ENCODE data around the gene FHL1. TPM values are rescaled to one million over a fixed set of nuclear protein-coding genes. Genes with fewer than 3 reads are reported as not detected.

FHL1 gene
- polyA plus RNA-seq, 1 donor, result 56.9 TPM

DNA sequence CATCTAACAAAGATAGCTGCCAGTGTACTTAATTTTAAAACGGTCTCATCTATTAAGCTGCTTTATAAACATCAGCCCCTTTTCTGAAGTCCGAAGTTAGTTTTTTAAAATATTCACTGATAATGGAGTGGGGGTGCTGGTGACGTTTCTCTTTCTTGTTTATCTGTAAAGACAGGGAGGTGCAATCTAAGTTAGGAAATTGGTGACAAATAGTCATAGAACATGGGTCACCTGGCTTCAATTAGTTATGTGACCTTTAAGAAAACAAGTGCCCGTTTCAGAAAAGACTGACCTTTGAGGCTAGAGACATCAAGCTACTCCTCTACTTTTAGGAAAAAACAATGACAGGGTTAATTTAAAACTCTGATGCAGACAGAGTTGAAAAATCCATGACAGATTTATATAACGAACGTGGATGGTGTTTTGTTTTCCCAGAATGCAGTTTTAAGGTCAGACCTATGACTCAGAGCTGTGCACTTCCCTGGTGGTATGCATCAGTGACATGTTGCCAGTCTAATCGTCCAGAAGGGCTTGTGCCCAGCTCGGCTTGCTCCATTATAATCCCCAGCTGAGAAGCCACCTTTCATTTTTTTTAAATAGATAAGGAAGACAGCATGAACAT lies 38.2 kb downstream of the FHL1 start:
- no peak for DNase-seq

GRCh38 chrX:136186023-136186413 lies 38.7 kb downstream of the FHL1 start:
- DNase-seq, result no peak

DNA sequence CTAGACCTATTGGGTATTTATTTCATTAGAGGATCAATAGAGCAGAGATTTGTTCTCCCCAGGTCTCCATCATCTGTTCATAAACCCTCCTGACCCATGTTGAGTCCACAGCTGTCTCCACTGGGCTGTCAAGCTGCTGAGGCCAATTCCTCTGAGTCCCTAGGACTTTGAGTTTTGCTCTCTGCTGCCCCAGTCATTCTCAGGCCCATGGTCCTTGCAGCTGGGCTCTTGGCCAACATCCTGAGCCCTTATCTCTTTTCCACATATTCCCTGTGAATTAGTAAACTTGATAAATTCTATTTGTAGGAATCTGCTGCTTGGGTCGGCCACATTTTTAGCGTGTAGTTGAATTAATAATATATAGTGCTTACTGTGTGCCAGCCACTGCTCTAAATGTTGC lies 41.9 kb downstream of the FHL1 start:
- DNase-seq, result no peak

DNA sequence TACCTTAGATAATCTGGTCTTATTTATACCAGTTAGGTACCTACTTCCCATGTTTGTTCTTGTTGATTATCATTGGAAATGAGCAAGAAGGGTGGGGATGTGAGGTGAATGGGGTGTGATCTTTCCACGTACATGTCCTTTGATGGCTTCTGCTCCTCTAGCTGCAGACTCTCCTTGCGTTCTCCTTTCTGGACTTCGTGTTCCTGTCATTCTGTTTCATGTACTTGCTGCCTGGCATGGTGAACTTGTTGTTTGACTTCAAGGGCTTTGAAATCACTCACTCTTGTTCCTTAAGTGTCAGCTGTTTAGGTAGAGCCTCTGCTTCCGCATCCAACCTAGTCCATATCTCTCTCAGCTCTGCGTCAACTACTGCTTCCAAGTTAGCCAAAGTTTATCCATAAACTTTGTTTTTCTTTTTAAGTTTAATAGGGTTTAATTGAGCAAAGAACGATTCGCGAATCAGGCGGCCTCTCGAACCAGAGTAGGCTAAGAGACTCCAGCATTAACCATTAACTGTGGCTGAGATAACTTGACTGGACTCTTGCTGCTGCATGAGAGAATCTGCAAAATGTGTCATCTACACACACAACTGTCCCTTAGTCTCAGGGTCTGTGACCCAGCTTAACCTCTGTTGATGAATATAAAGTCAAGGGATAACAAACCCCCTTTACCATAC lies 42.8 kb downstream of the FHL1 start:
- DNase-seq, result no peak

DNA sequence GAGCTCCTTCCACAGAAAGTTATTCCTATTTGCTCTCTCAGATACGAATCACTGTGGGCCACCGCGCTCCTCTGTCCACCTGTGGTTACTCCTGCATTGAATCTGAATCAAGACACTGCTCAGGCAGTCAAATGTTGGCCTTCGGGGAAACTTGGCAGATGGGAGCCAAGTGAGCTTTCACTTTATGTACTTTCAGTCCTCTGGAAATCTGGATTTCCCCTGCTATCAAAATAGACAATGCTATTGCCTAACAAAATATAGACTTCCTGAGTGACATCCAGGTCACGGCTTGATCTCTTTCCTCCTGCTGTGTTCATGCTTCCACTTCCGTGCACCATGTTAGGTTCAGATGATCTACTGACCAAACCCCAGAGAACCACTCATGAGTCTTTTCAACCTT lies 43.8 kb downstream of the FHL1 start:
- no peak for DNase-seq

- no peak for DNase-seq
These were observed 44.8 kb downstream of the FHL1 start for GRCh38 chrX:136192135-136192534.

DNA sequence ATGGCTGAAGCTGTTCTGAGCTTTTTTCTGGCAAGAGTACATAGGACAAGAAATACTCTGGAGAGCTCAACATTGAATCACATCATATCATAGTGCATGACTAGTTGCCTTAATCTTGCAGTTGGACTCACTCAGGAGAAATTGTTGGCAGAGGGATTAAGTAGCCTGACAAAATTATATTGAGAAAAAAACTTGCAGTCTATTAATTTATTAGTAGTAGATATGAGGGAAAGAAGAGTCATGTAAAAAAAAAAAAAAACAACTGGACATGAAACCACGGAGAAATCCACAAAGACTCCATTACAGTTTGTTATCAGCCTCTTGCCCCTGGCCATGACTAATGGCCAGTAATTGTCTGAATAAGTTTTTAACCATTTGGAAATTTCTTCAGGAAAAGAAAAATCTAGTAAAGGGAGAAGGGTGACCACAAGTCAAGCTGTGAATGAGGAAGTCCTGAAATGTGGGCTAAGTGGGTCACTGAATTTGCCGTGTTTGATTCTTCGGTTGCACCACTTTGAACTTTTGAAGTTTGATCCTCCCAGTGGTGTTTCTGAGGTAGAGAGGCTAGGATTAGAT lies 45.6 kb downstream of the FHL1 start:
- no peak for DNase-seq

DNA sequence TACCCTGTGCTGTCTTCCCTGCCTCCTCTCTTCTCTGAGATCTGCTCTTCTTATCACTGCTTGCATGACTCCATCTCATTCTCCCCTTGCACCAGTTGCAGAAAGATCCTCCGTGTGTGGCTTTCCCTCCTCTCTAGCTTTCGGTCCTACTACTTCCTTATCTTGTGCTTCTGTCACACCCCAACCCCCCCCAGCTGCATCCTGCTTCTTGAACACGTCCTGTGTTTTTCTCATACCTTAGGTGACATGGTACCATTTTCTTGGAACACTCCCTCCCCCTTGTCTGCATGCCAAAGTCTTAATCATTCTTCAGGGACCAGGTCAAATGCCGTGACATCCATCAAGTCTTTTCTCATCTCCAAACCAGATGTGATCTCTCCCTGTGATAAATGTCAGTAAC lies 46.4 kb downstream of the FHL1 start:
- DNase-seq, result no peak

- DNase-seq, result no peak
These were observed 47.2 kb downstream of the FHL1 start for GRCh38 chrX:136194536-136194935.

DNA sequence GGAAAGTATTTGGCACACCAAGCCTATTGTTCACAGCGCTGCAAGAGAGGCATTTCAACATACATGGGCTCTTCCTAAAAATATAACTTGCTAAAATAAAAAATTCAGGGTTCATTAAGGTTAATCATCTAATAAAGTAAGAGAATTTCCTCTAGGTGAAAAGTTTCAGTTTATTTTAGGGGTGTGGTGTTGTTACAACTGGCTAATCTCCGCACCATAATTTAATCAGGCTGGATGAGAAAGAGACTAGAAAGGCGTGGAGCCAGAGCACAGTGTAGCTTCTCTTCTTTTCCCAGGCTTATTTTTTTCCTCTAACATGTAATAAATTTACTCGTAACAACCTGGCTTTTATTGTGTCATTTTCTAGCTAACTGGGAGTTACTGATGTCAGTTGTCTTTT lies 47.9 kb downstream of the FHL1 start:
- no peak for DNase-seq

DNA sequence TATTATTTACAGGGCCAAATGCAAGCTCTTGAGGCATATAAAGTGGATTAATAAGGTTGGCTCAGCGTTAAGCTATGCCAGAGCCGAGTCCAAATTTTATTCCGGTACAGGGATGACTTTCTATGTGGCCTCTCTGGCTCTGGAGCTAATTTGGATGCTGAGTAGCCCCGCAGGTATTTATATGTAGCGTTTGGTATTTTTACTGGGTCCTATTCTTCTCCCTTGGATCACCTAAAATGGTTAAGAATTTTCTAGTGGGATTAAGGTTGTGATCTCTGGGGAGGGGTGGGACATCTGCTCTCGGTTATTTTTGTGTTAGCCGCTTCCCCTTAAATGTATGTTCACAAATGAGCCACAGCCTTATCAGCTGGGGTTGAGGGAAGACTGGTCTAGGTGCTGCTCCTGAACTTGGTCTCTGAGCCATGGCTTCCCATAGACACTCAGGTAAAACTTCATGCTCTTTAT lies 49.4 kb downstream of the FHL1 start:
- no peak for DNase-seq

- DNase-seq, result no peak
These were observed 50.7 kb downstream of the FHL1 start for GRCh38 chrX:136198010-136198409.

GRCh38 chrX:136198678-136199243 lies 51.4 kb downstream of the FHL1 start:
- no peak for DNase-seq

GRCh38 chrX:136199365-136199764 lies 52.0 kb downstream of the FHL1 start:
- no peak for DNase-seq

DNA sequence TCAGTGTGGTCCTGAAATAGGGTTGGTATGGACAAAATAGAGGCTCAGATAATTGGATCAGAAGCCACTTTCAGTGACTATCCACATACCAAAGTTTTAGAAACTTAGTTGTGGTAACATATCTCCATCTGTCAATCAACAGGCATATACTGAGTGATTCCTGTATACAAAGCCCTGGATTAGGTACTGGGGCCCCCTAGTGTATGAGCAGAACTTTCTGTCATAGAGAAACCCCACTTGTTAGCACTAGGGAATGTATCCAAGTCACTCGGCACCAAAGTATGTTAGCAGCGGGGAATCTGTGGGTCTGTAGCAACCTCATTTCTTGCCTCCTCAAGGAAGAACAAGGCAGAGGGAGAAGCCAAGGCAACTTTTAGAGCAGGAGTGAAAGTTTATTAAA lies 53.1 kb downstream of the FHL1 start:
- DNase-seq, result no peak

DNA sequence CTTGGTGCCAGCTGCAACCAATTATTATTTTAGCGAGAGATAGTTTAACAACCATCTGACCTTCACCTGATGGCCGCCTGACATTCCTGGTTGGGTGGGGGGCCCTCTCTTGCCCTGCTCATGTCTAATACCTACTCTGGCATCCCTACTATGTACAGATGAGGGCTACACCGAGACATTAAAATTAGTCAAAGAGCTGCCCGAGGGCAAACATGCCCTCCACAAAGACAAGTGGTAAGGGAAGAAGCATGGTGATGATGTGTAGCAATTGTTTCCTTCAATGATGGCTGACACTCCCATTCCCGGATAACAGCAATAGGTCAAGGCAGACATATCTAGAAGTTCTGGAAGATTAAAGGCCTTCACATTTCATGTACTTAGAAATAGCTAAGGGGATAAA lies 54.3 kb downstream of the FHL1 start:
- no peak for DNase-seq

GRCh38 chrX:136202889-136203288 lies 55.6 kb downstream of the FHL1 start:
- no peak for DNase-seq

GRCh38 chrX:136203438-136203837 lies 56.1 kb downstream of the FHL1 start:
- no peak for DNase-seq

- DNase-seq, result no peak
These were observed 56.6 kb downstream of the FHL1 start for GRCh38 chrX:136203951-136204350.

DNA sequence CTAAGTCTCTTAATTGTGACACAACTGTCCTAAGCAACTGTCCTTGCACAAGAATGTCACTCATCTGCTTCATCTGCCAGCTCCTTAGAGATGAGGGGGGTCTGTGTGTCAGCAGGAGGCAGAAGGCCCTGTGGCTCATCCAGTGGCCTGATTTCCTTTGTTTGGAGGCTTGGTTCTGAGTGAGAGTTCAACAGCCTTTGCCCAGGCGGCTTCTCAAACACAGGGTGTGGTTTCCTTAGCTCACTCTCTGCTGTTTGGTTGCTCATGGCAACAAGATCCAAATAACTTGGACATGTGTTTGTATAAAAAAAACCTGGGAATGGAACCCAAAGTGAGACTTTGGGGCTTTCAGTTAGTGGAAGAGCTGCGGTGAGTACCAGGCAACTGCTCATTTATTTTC lies 57.2 kb downstream of the FHL1 start:
- no peak for DNase-seq

DNA sequence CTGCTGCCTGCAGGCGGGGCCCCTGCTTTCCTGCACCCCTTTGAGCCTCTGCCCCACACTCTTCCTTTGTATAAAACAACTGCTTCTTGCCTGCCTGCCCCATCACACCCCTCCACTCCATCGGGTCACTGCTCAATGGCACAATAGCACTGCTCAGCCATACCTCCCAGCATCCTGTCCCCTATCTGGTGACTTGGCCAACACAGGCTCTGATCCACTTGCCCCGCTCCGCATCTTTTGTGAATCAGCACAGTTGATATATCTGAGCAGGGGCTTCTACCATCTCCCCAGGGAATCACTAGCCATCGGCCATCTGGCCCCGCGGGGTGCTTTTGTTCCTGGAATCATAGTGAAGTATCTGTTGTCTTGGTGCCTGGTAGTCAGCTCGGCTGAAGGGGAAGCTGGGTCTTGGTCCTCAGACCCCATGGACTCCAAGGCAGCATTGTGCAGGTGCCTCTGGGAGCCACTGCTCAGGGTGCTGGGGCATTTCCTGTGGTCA lies 58.6 kb downstream of the FHL1 start:
- DNase-seq, result no peak

DNA sequence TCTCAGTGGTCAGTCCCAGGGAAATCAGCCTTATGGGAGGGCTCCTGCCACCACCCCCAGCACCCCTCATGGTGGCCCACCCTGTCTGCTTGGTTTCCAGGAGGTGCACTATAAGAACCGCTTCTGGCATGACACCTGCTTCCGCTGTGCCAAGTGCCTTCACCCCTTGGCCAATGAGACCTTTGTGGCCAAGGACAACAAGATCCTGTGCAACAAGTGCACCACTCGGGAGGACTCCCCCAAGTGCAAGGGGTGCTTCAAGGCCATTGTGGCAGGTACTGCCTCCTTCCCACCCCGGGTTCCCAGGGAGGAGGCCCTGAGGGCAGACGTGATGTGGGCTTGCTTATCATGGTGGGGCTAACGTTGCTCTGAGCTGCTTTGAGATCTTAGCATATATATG lies 59.6 kb downstream of the FHL1 start:
- no peak for DNase-seq

DNA sequence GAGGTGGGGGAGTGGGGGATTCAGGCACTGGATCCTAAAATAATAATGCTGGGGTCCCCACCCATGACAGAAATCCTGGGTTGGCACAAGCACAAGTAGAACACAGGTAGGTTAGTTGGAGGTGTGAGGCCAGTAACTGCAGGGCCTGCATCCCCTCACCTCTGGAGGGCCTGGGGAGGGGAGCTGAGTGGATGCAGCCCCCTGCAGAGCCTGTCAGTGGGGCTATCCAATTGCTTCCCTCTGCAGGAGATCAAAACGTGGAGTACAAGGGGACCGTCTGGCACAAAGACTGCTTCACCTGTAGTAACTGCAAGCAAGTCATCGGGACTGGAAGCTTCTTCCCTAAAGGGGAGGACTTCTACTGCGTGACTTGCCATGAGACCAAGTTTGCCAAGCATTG lies 60.2 kb downstream of the FHL1 start:
- DNase-seq, result no peak

Measured in left kidney (tissue), 2 donors.